ENCODE measurements around the gene FBRS. TPM values are rescaled to one million over a fixed set of nuclear protein-coding genes. Genes with fewer than 3 reads are reported as not detected.

The FBRS gene
- total and polyA plus RNA-seq, 2 of the 13 experiments (the other 11 are each of a cell fraction or from before 2014, with no cell fraction given): 13.7 to 16.2 TPM

DNA sequence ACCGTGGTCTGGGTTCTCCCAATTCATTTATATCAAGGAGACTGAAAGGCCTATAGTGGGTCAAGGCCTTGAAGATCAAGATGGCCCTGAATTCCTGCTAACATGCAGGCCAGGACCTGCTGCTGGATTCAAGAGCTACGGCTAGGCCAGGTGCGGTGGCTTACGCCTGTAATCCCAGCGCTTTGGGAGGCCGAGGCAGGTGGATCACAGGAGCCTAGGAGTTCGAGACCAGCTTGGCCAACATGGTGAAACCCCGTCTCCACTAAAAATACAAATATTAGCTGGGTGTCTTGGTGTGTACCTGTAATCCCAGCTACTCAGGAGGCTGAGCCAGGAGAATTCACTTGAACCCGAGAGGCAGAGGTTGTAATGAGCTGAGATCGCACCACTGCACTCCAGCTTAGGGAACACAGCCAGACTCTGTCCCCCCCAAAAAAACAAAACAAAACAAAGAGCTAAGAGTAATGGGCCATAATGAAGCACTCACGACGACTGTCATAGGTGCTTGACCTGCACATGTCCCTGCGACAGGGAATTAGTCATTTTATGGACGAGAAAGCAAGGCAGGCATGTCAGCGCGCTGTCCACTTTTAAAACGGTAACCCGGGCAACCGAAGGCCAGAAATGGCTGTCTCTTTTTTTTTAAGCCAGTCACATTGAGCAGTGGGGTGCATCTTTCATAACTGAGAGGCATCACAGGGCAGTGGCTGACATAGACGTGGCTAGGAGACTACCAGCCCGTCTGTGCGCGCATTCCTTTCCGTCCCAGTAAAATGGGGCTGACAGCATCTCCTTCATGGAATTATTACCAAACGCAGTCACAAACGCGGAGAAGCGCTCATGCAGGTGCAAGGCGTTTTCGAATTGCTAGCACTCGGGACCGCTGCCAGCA, 1.0 kb upstream of the FBRS start (continued):
- TF ChIP-seq, protein P1, sequence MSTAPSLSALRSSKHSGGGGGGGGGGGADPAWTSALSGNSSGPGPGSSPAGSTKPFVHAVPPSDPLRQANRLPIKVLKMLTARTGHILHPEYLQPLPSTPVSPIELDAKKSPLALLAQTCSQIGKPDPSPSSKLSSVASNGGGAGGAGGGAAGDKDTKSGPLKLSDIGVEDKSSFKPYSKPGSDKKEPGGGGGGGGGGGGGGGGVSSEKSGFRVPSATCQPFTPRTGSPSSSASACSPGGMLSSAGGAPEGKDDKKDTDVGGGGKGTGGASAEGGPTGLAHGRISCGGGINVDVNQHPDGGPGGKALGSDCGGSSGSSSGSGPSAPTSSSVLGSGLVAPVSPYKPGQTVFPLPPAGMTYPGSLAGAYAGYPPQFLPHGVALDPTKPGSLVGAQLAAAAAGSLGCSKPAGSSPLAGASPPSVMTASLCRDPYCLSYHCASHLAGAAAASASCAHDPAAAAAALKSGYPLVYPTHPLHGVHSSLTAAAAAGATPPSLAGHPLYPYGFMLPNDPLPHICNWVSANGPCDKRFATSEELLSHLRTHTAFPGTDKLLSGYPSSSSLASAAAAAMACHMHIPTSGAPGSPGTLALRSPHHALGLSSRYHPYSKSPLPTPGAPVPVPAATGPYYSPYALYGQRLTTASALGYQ (CRISPR knock-in tag; IDR thresholded peaks at IDR 0.05): no peak
- 0 out of 2 replicates have a peak, but pooled peaks have one; percentile 23 for TF ChIP-seq ZNF83 (CRISPR knock-in tag; IDR thresholded peaks at IDR 0.05; ENCODE audit: borderline replicate concordance)
- TF ChIP-seq ZNF841 (CRISPR knock-in tag; IDR thresholded peaks at IDR 0.05; ENCODE audit: borderline replicate concordance): no peak
- 0 out of 2 replicates have a peak, but pooled peaks have one; percentile 8 for TF ChIP-seq NFE2 (CRISPR knock-in tag; IDR thresholded peaks at IDR 0.05)
- no peak for TF ChIP-seq ZNF30 (CRISPR knock-in tag; IDR thresholded peaks at IDR 0.05)
- no peak for TF ChIP-seq FOXO4 (CRISPR knock-in tag; conservative IDR thresholded peaks at IDR 0.05)
- TF ChIP-seq ZBTB34 (CRISPR knock-in tag; IDR thresholded peaks at IDR 0.05): no peak
- 0 out of 2 replicates have a peak, but pooled peaks have one; percentile 45 for TF ChIP-seq EED (CRISPR knock-in tag; IDR thresholded peaks at IDR 0.05)
- TF ChIP-seq MED1 (CRISPR knock-in tag; IDR thresholded peaks at IDR 0.05): no peak
- peak; percentile 61; the same call in 1 of the 2 replicates for TF ChIP-seq ZC3H13 (CRISPR knock-in tag; IDR thresholded peaks at IDR 0.05)
- TF ChIP-seq, protein P2, sequence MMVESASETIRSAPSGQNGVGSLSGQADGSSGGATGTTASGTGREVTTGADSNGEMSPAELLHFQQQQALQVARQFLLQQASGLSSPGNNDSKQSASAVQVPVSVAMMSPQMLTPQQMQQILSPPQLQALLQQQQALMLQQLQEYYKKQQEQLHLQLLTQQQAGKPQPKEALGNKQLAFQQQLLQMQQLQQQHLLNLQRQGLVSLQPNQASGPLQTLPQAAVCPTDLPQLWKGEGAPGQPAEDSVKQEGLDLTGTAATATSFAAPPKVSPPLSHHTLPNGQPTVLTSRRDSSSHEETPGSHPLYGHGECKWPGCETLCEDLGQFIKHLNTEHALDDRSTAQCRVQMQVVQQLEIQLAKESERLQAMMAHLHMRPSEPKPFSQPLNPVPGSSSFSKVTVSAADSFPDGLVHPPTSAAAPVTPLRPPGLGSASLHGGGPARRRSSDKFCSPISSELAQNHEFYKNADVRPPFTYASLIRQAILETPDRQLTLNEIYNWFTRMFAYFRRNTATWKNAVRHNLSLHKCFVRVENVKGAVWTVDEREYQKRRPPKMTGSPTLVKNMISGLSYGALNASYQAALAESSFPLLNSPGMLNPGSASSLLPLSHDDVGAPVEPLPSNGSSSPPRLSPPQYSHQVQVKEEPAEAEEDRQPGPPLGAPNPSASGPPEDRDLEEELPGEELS (CRISPR knock-in tag; IDR thresholded peaks at IDR 0.05): no peak
- no peak for TF ChIP-seq CAMTA2 (CRISPR knock-in tag; IDR thresholded peaks at IDR 0.05; ENCODE audit: borderline replicate concordance)
